HG02884 (cell line): ENCODE data around the gene CORIN.

ENCODE experiments used
- ATAC-seq: cut with Tn5 transposase; IDR thresholded peaks from one replicate; pipeline ENCODE4 v1.9.1; 2021; ENCODE audit warnings: mild to moderate bottlenecking, moderate library complexity; ENCODE audit not compliant: unreplicated experiment

CORIN gene

DNA sequence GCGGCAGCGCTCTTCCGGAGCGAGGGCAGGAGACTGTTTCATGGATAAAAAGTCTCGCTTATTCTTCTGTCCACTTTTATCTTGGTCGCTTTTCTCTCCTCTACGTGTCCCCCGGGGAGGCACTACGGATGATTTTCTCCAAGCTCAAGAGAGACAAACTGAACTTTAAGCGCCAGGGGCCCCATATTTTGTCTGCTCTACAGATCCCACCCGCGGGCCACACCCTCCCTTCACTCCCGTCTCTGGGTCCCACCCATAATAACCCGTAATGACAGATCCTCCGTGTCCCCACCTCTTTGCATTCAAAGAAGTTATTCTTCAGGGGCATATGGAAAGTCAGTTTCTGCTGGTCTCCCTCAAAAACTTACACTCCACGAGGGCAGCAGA is at the start of gene CORIN:
Gene CORIN, minus strand, starts transcription at position 160 of the 387 bp plus-strand sequence. Its CDS starts 118 bp downstream, at position 42.
- no peak for ATAC-seq

GRCh38 chr4:47882228-47882627 is 44.4 kb upstream of the CORIN start:
- ATAC-seq: no peak

- ATAC-seq: no peak
Measured at GRCh38 chr4:47879458-47879857, 41.6 kb upstream of the CORIN start.

DNA sequence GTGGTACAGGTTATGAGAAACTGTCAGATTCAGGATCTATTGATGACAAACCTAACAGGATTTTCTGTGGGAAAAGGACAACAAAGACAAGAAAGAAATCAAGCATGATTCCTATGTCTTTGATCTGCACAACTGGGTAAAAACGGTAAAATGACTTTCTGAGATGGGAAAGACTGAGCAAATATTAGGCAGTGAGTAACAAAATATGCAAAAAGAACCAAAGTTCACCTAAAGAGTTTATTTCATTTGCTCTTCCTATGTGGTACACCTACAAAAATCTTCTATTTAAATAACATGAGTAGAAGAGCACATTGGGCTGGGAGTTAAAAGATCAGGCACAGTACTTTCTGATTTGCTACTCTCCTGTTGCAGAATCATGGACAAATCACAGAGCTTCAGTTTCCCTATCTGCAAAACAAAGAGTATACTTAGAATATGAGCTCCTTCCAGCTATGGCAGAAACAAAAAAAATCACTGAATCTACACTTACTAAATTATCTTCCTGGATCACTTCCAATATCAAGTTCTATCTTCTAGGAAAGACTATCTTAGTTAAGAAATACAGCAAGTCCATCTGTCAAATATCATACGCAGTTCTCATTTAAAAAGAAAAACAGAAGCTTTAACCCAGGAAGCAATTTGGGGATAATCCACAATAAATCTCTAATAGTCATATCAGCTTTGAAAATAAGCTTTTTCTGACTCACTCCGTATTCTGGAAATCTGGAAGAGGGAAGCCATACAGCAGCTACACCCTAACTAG is 39.1 kb upstream of the CORIN start:
- no peak for ATAC-seq

- no peak for ATAC-seq
Measured at GRCh38 chr4:47876310-47876709, 38.4 kb upstream of the CORIN start.

DNA sequence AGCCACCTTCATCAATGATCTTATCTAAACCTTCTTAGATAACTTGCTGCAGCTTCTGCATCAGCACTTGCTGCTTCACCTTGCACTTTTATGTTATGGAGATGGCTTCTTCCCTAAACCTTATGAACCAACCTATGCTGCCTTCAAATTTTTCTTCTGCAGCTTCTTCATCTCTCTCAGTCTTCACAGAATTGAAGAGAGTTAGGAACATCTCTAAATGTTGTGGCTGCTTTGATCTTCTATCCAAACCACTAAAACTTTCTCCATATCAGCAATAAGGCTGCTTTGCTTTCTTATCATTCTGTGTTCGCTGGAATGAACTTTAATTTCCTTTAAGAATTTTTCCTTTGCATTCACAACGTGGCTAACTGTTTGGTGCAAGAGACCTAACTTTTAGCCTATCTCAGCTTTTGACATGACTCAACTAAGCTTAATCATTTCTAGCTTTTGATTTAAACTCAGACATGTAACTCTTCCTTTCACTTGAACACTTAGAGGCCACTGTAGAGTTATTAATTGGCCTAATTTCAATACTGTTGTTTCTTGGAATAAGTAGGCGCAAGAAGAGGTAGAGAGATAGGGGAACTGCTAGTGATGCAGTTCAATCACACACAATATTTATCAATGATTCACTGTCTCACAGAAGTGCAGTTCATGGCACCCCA is 36.1 kb upstream of the CORIN start:
- no peak for ATAC-seq

- ATAC-seq: no peak
Measured at GRCh38 chr4:47863486-47863885, 25.6 kb upstream of the CORIN start.

- ATAC-seq: no peak
Measured at GRCh38 chr4:47862297-47862696, 24.4 kb upstream of the CORIN start.

DNA sequence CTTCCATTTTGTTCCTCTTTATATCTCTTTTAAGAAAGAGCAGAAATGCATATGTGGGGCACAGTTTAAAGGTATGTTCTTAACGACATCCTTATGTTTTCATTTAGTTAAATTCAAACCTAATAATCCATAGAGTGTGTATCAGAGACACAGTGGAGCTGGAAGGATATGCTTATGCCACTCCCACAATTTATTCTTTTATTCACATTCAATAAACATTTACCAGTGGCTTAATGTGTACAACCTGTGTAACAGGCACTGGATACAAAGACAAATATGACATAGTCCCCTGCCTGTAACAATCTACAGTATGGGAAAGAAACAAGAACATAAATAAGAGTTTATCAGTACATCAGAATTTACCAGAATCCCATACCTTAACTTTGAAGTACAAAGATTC is 22.4 kb upstream of the CORIN start:
- no peak for ATAC-seq

- no peak for ATAC-seq
Measured at GRCh38 chr4:47858006-47858405, 20.1 kb upstream of the CORIN start.

DNA sequence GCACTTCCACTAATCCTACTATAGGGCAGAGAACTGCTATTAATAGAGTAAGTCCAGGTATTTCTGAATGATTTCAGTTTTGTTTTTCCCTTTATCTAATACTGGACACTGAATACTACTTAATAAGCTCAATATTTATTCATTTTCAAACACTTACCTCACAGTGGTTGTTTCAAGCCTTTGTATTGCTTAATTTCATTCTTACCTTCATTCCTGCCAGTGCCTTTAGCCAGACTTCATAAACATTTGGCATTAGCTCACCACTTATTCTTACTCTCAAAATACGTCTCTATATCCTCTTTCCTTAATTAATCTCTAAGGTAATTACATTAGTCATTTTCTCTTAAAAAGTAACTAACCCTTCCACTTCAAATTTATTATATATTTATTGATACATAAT is 18.8 kb upstream of the CORIN start:
- ATAC-seq: no peak

- ATAC-seq: no peak
Measured at GRCh38 chr4:47855350-47855749, 17.5 kb upstream of the CORIN start.

DNA sequence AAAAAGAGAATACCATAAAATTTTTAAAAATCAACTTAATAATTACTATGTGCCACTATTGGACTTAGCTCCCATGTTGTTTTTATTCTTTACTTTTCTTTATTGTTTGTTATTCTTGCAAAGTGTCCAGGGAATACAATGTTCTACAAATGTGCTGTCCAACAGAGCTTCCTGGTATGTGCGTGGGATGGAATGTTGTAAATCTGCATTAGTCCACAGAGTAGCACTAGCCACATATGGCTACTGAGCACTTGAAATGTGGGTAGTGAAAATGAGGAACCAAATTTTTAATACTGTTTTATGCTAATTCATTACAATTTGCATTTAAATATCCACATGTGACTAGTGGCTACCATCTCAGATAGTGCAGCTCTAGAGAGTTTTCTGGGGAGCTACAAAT is 14.3 kb upstream of the CORIN start:
- ATAC-seq: no peak

GRCh38 chr4:47849466-47849865 is 11.6 kb upstream of the CORIN start:
- no peak for ATAC-seq

DNA sequence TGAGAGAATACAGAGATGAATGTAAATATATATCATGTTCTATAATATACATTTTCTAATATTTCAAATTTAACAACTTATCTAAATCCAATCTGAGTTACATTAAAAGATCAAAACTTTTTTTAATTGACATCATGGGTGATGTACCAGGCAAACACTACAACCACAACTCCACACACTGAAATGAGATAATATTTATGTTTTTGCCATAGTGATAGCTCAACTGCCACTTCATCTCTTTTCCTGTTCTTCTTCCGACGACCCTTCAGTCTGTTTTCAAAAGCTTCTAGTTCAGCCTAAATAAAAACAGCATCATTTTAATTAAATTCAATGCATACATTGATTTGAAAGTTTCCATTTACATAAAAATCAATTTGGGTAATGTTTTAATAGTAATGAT is 10.2 kb upstream of the CORIN start:
- no peak for ATAC-seq

DNA sequence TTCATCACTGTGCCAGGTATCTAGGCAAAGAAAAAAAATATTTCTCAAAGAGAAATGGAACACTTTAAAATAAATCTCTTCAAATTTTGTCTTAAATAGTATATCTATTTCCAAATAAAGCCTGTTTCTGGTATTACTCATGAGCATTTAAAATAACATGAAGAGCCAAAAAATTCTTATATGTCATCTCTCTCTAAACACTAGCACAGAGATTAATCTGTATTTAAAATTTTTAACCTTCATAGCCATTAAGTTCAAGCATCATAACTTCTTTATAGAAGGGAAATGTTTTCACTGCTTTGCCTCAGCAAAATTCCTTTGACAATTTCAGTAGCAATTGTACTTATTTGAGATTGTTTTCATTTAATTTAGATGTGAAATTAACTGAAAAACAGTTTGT is 5.1 kb upstream of the CORIN start:
- no peak for ATAC-seq

GRCh38 chr4:47840291-47840690 is 2.4 kb upstream of the CORIN start:
- no peak for ATAC-seq

GRCh38 chr4:47839259-47839658 is 1.4 kb upstream of the CORIN start:
- peak; percentile 67 for ATAC-seq

DNA sequence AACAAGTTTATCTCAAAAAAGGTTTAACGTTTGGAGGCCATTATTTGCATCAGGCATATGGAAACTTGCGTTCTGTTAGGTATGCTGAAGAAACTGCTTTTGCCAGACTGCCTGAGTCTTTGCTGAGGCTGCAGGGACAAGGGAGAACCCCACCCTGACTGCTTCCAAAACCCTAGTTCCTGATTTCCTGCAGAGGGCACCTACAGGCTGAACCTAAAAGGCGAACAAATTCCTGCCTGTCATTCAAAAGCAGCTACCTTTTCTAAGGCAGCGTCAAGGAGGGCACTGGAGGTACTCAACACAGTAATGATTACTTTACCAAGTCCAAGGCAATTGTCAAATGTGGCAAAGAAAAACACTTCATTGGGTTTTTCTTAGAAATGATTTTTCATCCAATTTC is 578 bp upstream of the CORIN start:
- ATAC-seq: no peak

DNA sequence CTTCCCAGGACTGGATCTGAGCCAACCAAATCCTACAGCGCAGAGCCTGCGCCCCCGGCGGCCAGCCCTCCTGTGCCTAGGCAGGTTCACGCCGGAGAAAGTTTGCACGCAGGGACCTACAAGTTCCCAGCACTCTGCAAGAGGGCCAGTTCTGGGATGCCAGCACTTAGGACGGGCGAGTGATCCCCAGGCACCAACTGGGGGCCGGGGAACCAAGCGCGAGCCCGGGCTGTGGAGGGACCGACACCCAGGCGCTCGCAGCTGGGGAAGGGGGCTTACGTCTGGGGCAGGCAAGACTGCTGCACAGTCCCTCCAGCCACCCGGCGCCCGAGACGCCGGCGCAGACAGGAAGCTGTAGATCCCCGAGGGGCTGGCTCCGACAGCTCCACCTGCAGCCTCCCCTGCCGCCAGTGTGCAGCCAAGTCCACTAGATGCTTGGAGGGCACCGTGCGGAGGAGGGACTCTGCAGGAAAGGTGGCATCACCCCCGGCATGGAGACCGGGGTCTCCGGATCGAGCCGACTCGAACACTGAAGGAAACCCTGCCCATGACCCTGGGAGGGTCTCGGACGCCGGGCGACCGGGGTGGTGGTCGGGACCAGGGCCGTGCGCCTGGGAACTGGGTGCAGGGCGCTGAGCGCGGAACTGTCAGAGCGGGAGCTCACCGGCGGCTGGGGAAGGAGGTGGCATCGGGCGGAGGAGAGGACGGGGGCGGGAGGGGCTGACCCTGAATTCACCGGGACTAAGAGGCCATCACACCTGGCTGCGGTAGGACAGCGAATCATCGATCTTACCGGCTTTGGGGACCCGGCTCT is 566 bp downstream of the CORIN start:
- ATAC-seq: peak; percentile 39

- ATAC-seq: peak; percentile 57
Measured at GRCh38 chr4:47836641-47837093, 1.2 kb downstream of the CORIN start.

DNA sequence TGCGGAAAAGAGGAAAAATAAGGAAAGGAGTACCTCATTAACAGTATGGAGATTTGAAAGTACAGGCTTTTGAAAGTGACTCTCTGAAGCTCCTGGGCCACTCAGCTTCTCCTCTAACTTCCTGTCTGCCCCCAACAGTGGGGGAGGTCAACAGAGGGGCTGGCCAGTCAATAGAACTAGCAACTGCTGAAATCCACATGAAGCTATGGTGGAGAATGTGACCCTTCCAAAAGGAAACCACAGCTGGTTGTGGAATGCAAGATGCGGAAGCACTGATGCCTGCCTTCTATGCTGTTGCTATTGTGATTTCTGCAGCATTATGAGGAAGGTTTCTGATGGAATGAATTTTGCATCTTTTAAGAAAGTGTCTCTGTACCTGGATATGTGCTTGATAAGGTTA is 2.4 kb downstream of the CORIN start:
- no peak for ATAC-seq
